Fibroblast of lung (primary cell): ENCODE measurements around the gene LRRC8D.

Source experiments
- EZH2 ChIP-seq: IDR thresholded peaks from 2 replicates; pipeline ENCODE4 v1.5.1; 2012; ENCODE audit warnings: low read length, control low read depth, mild to moderate bottlenecking; ENCODE audit errors: missing control alignments
- TF ChIP-seq, protein P1 (sequence below), 2 donors: IDR thresholded peaks in 1 of 2; conservative IDR thresholded peaks in 1 of 2; 1 replicate in 1 of 2; 2 replicates in 1 of 2; pipeline ENCODE4 v1.5.1; 2011 to 2012; ENCODE audit warnings: low read length in 2 of 2, control low read depth in 1 of 2, inconsistent platforms in 1 of 2, low read depth in 1 of 2, mild to moderate bottlenecking in 1 of 2

DNA sequence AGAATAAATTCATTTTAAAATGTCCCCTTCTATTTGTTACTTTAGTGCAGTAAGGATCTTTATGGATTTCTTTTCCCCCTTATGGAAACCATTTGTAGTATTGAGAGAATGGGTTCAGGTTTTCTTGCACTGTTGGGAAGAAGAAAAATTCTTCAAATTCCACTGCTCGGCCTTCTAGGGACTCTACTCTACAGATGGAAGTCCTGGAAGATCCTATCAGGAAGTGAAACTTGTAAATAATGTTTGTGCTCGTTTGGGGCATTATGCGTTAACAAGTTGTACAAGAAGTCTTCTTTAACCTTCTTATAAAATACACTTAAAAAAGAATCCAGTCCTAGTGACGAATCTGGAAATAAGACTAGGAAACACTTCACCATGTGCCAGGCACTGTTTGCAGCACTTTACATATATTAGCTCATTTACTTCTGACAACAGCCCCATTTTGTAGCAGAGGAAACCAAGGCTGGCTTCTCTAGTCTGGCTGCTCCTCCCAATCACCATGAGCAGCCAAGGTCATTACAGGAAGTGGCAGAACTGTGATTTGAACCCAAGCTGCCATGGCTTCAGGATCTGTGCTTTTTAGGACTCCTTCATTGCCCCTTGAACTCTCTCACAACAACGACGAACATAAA lies 11.8 kb downstream of the LRRC8D start:
- TF ChIP-seq, protein P1, sequence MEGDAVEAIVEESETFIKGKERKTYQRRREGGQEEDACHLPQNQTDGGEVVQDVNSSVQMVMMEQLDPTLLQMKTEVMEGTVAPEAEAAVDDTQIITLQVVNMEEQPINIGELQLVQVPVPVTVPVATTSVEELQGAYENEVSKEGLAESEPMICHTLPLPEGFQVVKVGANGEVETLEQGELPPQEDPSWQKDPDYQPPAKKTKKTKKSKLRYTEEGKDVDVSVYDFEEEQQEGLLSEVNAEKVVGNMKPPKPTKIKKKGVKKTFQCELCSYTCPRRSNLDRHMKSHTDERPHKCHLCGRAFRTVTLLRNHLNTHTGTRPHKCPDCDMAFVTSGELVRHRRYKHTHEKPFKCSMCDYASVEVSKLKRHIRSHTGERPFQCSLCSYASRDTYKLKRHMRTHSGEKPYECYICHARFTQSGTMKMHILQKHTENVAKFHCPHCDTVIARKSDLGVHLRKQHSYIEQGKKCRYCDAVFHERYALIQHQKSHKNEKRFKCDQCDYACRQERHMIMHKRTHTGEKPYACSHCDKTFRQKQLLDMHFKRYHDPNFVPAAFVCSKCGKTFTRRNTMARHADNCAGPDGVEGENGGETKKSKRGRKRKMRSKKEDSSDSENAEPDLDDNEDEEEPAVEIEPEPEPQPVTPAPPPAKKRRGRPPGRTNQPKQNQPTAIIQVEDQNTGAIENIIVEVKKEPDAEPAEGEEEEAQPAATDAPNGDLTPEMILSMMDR (conservative IDR thresholded peaks at IDR 0.05 in 1 of 2, IDR thresholded peaks at IDR 0.05 in 1 of 2; ENCODE audit: low read depth in 1 of 2, low read length in 2 of 2) = no peak
- TF ChIP-seq EZH2 = no peak
